HG03064 (cell line): ENCODE measurements around the gene JADE2.

Source experiments
- ATAC-seq: cut with Tn5 transposase; IDR thresholded peaks from one replicate; pipeline ENCODE4 v1.9.1; 2021; ENCODE audit warnings: low read depth; ENCODE audit not compliant: unreplicated experiment

The JADE2 gene

GRCh38 chr5:134565791-134566740 lies 40.6 kb downstream of the JADE2 start:
- no peak for ATAC-seq

GRCh38 chr5:134566741-134567221 lies 41.3 kb downstream of the JADE2 start:
- no peak for ATAC-seq

- ATAC-seq: no peak
Measured at GRCh38 chr5:134567641-134568336, 42.3 kb downstream of the JADE2 start.

GRCh38 chr5:134568337-134568700 lies 42.8 kb downstream of the JADE2 start:
- no peak for ATAC-seq

GRCh38 chr5:134568761-134569695 lies 43.6 kb downstream of the JADE2 start:
- ATAC-seq: no peak

- no peak for ATAC-seq
Measured at GRCh38 chr5:134569758-134570364, 44.4 kb downstream of the JADE2 start.

DNA sequence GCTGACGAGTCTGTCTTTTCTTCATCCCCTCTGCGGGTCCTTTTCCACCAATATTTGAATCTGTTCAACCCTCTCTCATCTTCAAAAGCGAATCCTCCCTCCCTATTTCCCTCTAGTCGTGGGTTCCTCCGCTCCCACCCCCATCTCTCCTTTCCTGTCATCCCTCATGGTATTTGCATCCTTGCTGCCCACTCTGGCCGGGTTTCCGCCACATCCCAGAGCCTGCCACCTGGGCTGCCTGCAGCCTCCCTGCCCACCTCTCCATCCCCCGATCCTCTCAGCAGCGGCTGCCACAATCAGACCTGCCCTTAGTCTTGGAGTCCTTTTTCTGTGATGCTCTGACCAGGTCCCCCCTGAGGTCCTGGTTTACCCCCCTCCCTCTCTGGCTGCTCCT lies 44.9 kb downstream of the JADE2 start:
- ATAC-seq: no peak

- ATAC-seq: no peak
Measured at GRCh38 chr5:134570886-134571285, 45.4 kb downstream of the JADE2 start.

- no peak for ATAC-seq
Measured at GRCh38 chr5:134571693-134572405, 46.4 kb downstream of the JADE2 start.

GRCh38 chr5:134572811-134573210 lies 47.3 kb downstream of the JADE2 start:
- no peak for ATAC-seq

GRCh38 chr5:134574521-134574920 lies 49.1 kb downstream of the JADE2 start:
- no peak for ATAC-seq

DNA sequence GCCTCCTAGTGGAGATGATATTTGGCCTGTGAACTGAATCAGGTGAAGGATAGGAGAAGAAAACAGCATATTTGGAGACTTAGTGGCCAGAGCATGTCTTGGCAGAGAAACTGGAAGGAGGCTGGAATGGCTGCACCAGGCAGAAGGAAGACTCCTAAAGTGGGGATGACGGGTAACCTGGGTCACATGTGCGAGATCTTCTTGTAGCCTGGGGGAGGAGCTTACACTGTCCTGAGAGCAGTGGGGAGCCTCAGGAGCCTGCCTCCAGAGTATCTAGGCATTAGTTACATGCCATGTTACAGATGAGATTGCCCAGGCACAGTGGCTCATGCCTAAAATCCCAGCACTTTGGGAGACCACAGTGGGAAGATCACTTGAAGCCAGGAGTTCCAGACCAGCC lies 49.8 kb downstream of the JADE2 start:
- no peak for ATAC-seq

DNA sequence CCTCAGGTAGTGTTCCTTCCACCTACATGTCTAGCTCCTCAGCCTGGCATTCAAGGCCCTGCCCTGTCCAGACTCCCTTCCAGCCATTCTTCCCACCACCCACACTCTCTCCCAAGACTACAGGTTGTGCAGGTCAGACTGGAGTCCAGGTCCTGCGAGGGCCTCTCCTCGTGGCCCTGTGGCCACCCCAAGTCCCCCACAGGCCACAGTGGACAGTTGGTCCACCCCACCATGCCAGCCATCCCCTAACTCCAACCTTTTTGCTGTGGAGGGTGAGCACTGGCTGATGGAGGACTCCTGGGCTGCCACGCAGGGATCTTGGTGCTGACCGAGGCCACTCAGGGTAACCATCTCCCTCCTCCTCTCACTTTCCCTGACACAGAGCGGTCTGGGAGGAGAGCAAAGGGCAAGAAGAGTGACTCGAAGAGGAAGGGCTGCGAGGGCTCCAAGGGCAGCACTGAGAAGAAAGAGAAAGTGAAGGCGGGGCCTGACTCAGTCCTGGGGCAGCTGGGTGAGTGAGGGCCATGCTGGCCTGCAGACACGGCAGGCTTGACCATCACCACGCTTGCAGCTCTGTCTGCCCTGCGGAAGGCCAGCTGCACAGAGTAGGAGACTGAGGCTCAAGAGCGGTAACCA lies 51.0 kb downstream of the JADE2 start:
- no peak for ATAC-seq

- ATAC-seq: no peak
Measured at GRCh38 chr5:134577022-134577795, 51.7 kb downstream of the JADE2 start.

- ATAC-seq: no peak
Measured at GRCh38 chr5:134577796-134578577, 52.5 kb downstream of the JADE2 start.

GRCh38 chr5:134578578-134579283 lies 53.3 kb downstream of the JADE2 start:
- no peak for ATAC-seq

- no peak for ATAC-seq
Measured at GRCh38 chr5:134579284-134579771, 53.9 kb downstream of the JADE2 start.
